ENCODE measurements around the gene SLC8A3. TPM values are rescaled to one million over a fixed set of nuclear protein-coding genes. Genes with fewer than 3 reads are reported as not detected.

The SLC8A3 gene
- total RNA-seq, 1 donor from 2014 or later, result 28.4 TPM

- DNase-seq, result no peak
Measured at GRCh38 chr14:70064136-70064865, 124.5 kb downstream of the SLC8A3 start.

DNA sequence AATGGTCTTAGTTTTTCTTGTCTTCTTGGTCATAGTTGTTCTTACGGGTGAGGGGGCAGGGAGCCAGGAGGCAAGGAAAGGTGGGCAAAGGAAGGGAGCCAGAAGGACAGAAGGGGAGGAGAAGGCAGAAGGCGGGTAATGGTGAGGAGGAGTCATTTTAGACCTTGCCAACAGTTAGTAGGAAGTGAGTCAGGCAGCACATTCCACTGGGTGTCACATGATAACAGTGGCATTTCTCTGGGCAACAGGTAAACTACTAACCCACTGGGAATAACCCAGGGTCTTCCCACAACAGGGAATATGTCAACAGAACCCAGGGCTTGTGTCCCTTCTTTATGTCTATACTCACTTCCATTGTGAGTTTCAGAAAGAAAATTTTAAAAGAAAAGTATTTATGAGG is 127.6 kb downstream of the SLC8A3 start:
- DNase-seq, result no peak

- no peak for DNase-seq
Measured at GRCh38 chr14:70059545-70059944, 129.2 kb downstream of the SLC8A3 start.

- no peak for DNase-seq
Measured at GRCh38 chr14:70057519-70058136, 131.1 kb downstream of the SLC8A3 start.

DNA sequence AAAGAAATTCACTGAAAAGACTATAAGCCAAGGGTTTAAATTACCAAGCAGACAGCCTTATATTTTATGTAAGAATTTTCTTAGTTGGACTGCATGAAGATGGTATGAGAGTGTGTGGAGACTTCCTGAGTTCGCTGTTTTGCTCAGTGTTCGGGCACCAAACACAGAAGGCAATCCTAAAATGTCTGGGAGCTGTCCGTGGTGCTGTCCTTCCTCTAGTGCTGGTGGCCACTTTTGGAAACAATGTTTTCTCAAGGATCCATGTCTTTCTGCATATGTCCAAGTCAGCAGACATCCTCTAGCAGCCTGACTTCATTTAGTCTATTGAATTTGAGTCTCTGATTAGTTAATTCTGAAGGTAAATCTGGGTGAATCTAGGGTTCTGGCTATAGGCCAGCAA is 135.8 kb downstream of the SLC8A3 start:
- peak; percentile 66 for DNase-seq

DNA sequence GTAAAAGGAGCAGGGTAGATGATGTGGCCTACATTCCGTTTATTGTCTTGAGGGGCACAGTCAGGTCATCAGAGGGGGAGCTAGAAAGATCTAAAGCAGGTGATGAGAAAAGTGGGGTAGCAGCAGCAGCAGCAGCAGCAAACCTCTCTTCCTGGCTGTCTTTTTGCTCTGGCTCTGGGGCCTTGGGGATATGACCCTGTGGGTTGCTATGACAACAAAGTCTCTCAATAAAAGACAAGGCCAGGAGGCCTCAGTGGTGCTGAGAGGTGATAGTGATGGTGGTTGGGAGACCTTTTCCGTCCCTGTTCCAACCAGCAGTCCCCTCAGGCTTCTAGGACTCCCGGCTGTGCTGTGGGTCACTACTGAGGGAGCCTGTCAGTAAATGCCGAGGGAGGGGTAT is 138.6 kb downstream of the SLC8A3 start:
- no peak for DNase-seq

GRCh38 chr14:70049605-70050004 is 139.1 kb downstream of the SLC8A3 start:
- DNase-seq, result no peak

DNA sequence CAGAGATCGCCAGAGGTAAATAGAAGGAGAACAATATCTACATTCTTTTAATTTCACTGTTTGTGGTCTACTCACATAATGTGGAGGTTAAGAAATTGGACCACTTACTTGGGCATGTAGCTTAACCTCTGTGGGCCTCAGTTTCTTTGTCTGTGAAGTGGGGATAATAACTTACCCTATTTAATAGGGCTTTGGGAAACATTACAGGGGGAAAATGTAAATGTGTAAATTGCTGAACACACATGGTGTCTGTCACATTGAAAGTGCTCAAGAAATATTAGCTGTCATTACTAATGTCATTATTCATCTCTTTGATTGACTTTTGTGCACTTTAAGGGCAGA is 140.5 kb downstream of the SLC8A3 start:
- DNase-seq, result no peak

GRCh38 chr14:70047598-70048312 is 141.0 kb downstream of the SLC8A3 start:
- no peak for DNase-seq

- peak; percentile 68 for DNase-seq
Measured at GRCh38 chr14:70045844-70046535, 142.8 kb downstream of the SLC8A3 start.

DNA sequence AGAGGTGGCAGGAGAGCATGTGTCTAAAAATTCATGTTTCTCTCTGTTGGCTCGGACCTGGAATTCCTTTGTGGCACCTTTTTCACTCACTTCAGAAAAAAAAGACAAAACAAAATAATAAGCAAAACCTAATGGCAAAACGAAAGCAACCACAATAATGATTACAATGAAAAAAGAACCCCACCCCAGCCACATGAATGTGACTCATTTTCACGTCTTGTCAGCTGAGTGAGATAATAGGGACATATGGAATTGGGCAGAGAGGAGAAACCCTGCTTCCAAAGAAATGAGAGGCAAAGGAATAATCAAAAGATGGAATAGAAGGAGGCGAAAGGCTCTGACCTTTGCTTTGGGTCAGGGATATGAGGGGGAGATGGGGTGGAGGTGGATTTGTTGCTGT is 143.4 kb downstream of the SLC8A3 start:
- no peak for DNase-seq

GRCh38 chr14:70043001-70043400 is 145.8 kb downstream of the SLC8A3 start:
- no peak for DNase-seq

GRCh38 chr14:70036665-70037064 is 152.1 kb downstream of the SLC8A3 start:
- DNase-seq, result no peak

GRCh38 chr14:70034257-70034656 is 154.5 kb downstream of the SLC8A3 start:
- DNase-seq, result no peak

- no peak for DNase-seq
Measured at GRCh38 chr14:70033561-70033960, 155.2 kb downstream of the SLC8A3 start.

GRCh38 chr14:70033116-70033515 is 155.6 kb downstream of the SLC8A3 start:
- DNase-seq, result no peak

- no peak for DNase-seq
Measured at GRCh38 chr14:70032447-70032846, 156.3 kb downstream of the SLC8A3 start.

DNA sequence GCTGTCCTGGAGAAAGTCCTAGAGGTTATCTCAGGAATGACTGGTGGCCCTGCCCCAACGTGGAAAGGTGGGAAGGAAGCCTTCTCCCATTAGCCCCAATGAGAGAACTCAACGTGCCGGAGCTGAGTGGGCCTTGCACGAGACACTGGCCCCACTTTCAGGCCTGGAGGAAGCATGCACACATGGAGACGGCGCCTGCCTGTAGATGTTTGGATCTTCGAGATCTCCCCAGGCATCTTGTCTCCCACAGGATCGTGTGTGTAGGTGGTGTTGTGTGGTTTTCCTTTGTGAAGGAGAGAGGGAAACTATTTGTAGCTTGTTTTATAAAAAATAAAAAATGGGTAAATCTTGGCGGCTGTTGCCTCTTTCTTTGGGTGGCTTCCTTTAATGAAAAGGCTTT is 156.7 kb downstream of the SLC8A3 start:
- no peak for DNase-seq

DNA sequence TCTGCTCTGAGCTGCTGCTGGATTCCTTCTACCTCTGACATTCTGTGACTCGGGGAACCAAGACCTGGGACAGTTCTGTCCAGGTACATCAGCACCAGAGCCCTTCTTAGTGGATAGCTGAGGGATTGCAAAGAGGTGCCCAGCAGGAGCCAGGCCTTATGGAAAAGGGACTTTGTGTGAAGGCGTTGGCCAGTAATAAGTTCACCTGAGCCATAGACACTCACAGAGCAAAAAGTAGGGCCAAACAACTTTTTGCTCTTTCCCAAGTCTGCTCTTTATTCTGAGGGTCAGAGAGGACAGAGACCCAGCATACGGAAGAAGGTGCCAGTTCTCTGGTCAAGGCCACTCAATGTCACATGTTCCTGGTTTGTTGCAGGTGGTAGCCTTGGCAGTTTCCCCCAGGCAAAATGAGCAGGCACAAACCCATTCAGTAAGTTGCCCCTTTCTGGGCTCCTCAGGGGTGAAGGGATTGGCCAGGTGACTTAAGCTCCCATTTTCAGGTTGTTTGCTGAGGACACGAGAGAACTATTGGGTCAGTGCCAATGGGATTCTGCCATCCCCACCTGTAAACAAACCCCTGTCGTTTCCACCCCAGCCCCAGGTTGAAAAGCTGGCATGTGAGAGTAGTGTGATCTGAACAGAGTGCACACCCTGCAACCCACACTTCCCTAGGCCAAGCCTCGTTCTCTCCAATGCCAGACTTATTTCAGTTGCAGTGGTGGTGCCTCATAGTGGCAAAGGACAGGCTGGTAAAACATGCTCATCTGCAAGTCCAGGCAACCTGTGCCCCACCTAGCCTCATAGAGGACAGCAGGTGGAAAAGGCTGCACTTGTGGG is 159.2 kb downstream of the SLC8A3 start:
- DNase-seq, result no peak

- peak; percentile 89 for DNase-seq
Measured at GRCh38 chr14:70027785-70028428, 160.8 kb downstream of the SLC8A3 start.

- DNase-seq, result no peak
Measured at GRCh38 chr14:70023871-70024270, 164.9 kb downstream of the SLC8A3 start.
